ENCODE results near the gene ACP6.

ACP6 gene

GRCh38 chr1:147611586-147611985 is 58.7 kb downstream of the ACP6 start:
- TF ChIP-seq KLF8 (tag by site-specific recombination; IDR thresholded peaks at IDR 0.05) (no peak), ZNF311 (tag by site-specific recombination; IDR thresholded peaks at IDR 0.05; ENCODE audit: borderline replicate concordance) (no peak), ZNF776 (tag by site-specific recombination; IDR thresholded peaks at IDR 0.05; ENCODE audit: borderline replicate concordance) (no peak), ZNF302 (tag by site-specific recombination; IDR thresholded peaks at IDR 0.05; ENCODE audit: low read depth) (no peak), ZNF704 (tag by site-specific recombination; IDR thresholded peaks at IDR 0.05) (no peak), INSM2 (tag by site-specific recombination; IDR thresholded peaks at IDR 0.05) (no peak), ZNF830 (tag by site-specific recombination; IDR thresholded peaks at IDR 0.05; ENCODE audit: low read depth) (no peak), BCL11A (tag by site-specific recombination; IDR thresholded peaks at IDR 0.05; ENCODE audit: low read depth) (no peak), ZBTB11 (tag by site-specific recombination; conservative IDR thresholded peaks at IDR 0.05; ENCODE audit: low read depth) (no peak)
- no peak overlapping the region for H3K27ac ChIP-seq (ENCODE audit: extremely low read depth, low read depth, low read length)
- H3K36me3 ChIP-seq (ENCODE audit: control insufficient read depth in 2 of 2, insufficient read depth in 1 of 2, low read length in 2 of 2) = peaks cover 22 to 95% of the 10 kb centered on the region in 2 experiments
- H3K4me3 ChIP-seq (ENCODE audit: low read depth, low read length) = no peak overlapping the region
- no peaks in the 10 kb centered on the region for H3K4me1 ChIP-seq (ENCODE audit: control insufficient read depth, insufficient read depth, low read length)
- CTCF ChIA-PET = interaction anchor here (0.8 kb wide), 1 partner anchor 94 kb away, joined by 3 read pairs; no protein-coding TSS in a partner anchor
- no peaks in the 10 kb centered on the region for H3K9me3 ChIP-seq (ENCODE audit: control insufficient read depth, insufficient read depth, low read depth, low read length)
- POLR2A ChIA-PET = no interaction called here

- CTCF ChIA-PET = interaction anchor here (0.8 kb wide), 1 partner anchor 94 kb away, joined by 3 read pairs; no protein-coding TSS in a partner anchor
- H3K27ac ChIP-seq (ENCODE audit: extremely low read depth, low read depth, low read length) = no peak overlapping the region
- POLR2A ChIA-PET = interaction anchor here (0.8 kb wide), 1 partner anchor 11 kb away, joined by 3 read pairs; no protein-coding TSS in a partner anchor
- no peaks in the 10 kb centered on the region for H3K4me1 ChIP-seq (ENCODE audit: control insufficient read depth, insufficient read depth, low read length)
- no peak overlapping the region for H3K4me3 ChIP-seq (ENCODE audit: low read depth, low read length)
- no peaks in the 10 kb centered on the region for H3K9me3 ChIP-seq (ENCODE audit: control insufficient read depth, insufficient read depth, low read depth, low read length)
- peaks cover 17 to 95% of the 10 kb centered on the region in 2 experiments for H3K36me3 ChIP-seq (ENCODE audit: control insufficient read depth in 2 of 2, insufficient read depth in 1 of 2, low read length in 2 of 2)
- no peak for TF ChIP-seq ZNF529 (tag by site-specific recombination; IDR thresholded peaks at IDR 0.05; ENCODE audit: insufficient replicate concordance)
- TF ChIP-seq ZNF148 (tag by site-specific recombination; IDR thresholded peaks at IDR 0.05; ENCODE audit: borderline replicate concordance) = no peak
- no peak for TF ChIP-seq INSM2 (tag by site-specific recombination; IDR thresholded peaks at IDR 0.05)
- TF ChIP-seq ZNF830 (tag by site-specific recombination; IDR thresholded peaks at IDR 0.05; ENCODE audit: low read depth) = no peak
- no peak for TF ChIP-seq MYNN (tag by site-specific recombination; IDR thresholded peaks at IDR 0.05; ENCODE audit: borderline replicate concordance)
- TF ChIP-seq ZNF513 (tag by site-specific recombination; IDR thresholded peaks at IDR 0.05) = no peak
- TF ChIP-seq ZNF645 (tag by site-specific recombination; IDR thresholded peaks at IDR 0.05) = no peak
- no peak for TF ChIP-seq ZNF155 (tag by site-specific recombination; IDR thresholded peaks at IDR 0.05)
- no peak for TF ChIP-seq ZNF239 (tag by site-specific recombination; IDR thresholded peaks at IDR 0.05)
- TF ChIP-seq ZNF514 (tag by site-specific recombination; IDR thresholded peaks at IDR 0.05) = no peak
Observed at GRCh38 chr1:147611021-147611426, 59.3 kb downstream of the ACP6 start.

All from HEK293 (cell line).